Pancreas (tissue), 10 donors: ENCODE data around the gene POLR3E. TPM values are rescaled to one million over a fixed set of nuclear protein-coding genes. Genes with fewer than 3 reads are reported as not detected.

ENCODE experiments used
- ATAC-seq, 4 donors: fragments of 200-7000 bp; cut with Tn5 transposase; one replicate each; pipeline versions ENCODE4 v1.8.0 to v1.9.1; 2020; ENCODE audit warnings: mild to moderate bottlenecking in 4 of 4, moderate library complexity in 4 of 4
- DNase-seq, 6 donors: peaks; one replicate each; pipeline ENCODE4 v3.0.0-alpha.2; 2020
- FAIRE-seq: peaks from 2 replicates; lab custom pipeline; 2012; peaks lifted over from hg19 to GRCh38; lab: Jason Lieb, UNC
- H3K27ac ChIP-seq, 4 donors: fragments of 200-600 bp; sonication (generic); 1 replicate in 3 of 4; 2 replicates in 1 of 4; pipeline versions ENCODE4 v1.5.0 to v1.8.0; 2020
- H3K27me3 ChIP-seq, 4 donors: fragments of 200-600 bp; one replicate each; pipeline ENCODE4 v1.8.0; 2021
- H3K36me3 ChIP-seq, 3 donors: fragments of 200-600 bp; sonication (generic) in 1 of 3; one replicate each; pipeline versions ENCODE4 v1.5.0 to v1.8.0; 2020 to 2021
- H3K4me1 ChIP-seq, 3 donors: fragments of 200-600 bp; one replicate each; pipeline ENCODE4 v1.8.0; 2021
- H3K4me3 ChIP-seq, 4 donors: fragments of 200-600 bp; sonication (generic) in 2 of 4; one replicate each; pipeline versions ENCODE4 v1.5.0 to v1.8.0; 2020 to 2021
- H3K9me3 ChIP-seq, 4 donors: fragments of 200-600 bp; one replicate each; pipeline ENCODE4 v1.8.0; 2021
- CTCF ChIP-seq, 4 donors: fragments of 200-600 bp; sonication (generic) in 3 of 4; IDR thresholded peaks; one replicate each; pipeline versions ENCODE4 v1.5.0 to v1.8.0; 2021; ENCODE audit warnings: antibody characterized with exemption in 4 of 4
- WGBS, 2 donors: extraction: QIAGEN DNeasy Blood & Tissue Kit; methylation state at CpG; one replicate each; pipeline ENCODE4 v1.1.7; 2013; 5-methylcytosine and 5-hydroxymethylcytosine counted together
- intact Hi-C, 3 donors: fragments of 100-400 bp; cut with DNase I; formaldehyde crosslinking; loops; one replicate each; pipeline versions ENCODE4 v1.11.1 to v1.14.2; 2022
- polyA plus RNA-seq, 2 donors: library from polyadenylated mRNA; stranded (reverse); fragments of 200-250 nt; gene quantifications; one replicate each; pipeline ENCODE4 v1.2.3, GENCODE V29; 2013
- total RNA-seq, 6 donors: library from RNA; stranded (reverse); fragmentation: NEBNext Ultra II Directional in 4 of 6; extraction: Animal tissue kit (Norgen Biotek cat#: 25700) in 4 of 6; gene quantifications; one replicate each; pipeline versions ENCODE4 v1.2.1 to v1.2.4, GENCODE V29; 2021 to 2023
- donor health status: healthy with polysubstance abuse.
- donor health status: DM: no; HTN: no; CAD: no; lungs with moderate emphysema.
- donor health status: DM: no; HTN: no; CAD: no.
- donor health status: control.
- donor health status: control.
- donor health status: Bipolar disorder and iron deficiency.
- donor health status: DM: yes; HTN: yes; CAD: no.
- donor health status: DM: no; HTN: no; CAD: no.
- donor health status: DM: no; HTN: no; CAD: no.
- donor health status: DM: yes; HTN: yes; CAD: no.

Gene POLR3E
- total and polyA plus RNA-seq, 8 donors = 26.3 to 38.3 (median 30.5) TPM

DNA sequence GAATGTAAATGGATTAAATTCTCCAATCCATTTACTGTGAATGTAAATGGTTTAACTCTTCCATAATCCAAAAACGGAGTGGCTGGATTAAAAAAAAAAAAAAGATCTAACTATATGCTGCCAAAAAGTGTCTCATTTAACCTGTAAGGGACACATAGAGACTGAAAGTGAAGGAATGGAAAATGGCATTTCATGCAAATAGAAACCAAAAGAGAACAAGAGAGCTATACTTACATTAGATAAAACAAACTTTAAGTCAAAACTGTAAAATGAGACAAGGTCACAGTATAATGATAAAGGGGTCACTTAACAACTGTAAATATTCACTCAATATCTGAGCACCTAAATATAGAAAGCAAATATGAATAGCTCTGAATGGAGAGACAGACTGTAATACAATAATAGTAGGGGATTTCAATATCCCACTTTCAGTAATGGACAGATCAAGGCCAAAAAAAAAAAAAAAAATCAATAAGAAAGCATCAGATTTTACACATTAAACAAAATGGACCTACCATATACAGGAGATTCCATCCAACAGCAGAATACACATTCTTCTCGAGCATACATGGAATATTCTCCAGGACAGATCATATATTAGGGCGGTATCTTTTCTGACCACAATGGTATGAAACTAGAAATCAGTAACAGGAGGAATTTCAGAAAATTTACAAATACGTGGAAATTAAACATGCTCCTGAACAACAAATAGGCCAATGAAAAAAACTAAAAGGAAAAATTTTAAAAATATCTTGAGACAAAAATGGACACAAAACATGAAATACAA, 40.8 kb downstream of the POLR3E start:
- Histone ChIP-seq H3K27ac (no peak overlapping the region), H3K4me3 (no peak overlapping the region), H3K36me3 (peaks cover 0 to 18% (median 7%) of the 10 kb centered on the region in 3 donors), H3K4me1 (no peaks in the 10 kb centered on the region), H3K27me3 (no peaks in the 10 kb centered on the region), H3K9me3 (no peaks in the 10 kb centered on the region)
- ATAC-seq (no peak), FAIRE-seq (no peak), DNase-seq (no peak)
- no peak for TF ChIP-seq CTCF (IDR thresholded peaks at IDR 0.05)
- WGBS, 2 donors = 88 to 90% methylated on average over 4 of the region's 4 CpGs
- intact Hi-C loops = no loop called here

DNA sequence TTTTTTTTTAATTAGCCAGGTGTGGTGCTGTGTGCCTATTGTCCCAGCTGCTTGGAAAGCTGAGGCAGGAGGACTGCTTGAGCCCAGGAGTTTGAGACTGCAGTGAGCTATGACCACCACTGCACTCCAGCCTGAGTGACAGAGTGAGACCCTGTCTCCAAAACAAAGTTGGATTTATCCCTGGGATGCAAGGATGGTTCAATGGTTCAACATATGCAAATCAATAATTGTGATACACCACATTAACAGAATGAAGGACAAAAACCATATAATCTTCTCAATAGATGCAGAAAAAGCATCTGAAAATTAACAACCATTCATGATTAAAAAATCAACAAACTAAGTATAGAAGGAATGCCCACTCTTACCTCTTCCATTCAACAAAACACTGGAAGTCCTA, 43.7 kb downstream of the POLR3E start:
- DNase-seq (no peak), ATAC-seq (no peak), FAIRE-seq (no peak)
- no peak for TF ChIP-seq CTCF (IDR thresholded peaks at IDR 0.05)
- Histone ChIP-seq H3K4me3 (no peak overlapping the region), H3K4me1 (no peaks in the 10 kb centered on the region), H3K27ac (no peak overlapping the region), H3K27me3 (no peaks in the 10 kb centered on the region), H3K9me3 (no peaks in the 10 kb centered on the region), H3K36me3 (no peaks in the 10 kb centered on the region)
- intact Hi-C loops = no loop called here

DNA sequence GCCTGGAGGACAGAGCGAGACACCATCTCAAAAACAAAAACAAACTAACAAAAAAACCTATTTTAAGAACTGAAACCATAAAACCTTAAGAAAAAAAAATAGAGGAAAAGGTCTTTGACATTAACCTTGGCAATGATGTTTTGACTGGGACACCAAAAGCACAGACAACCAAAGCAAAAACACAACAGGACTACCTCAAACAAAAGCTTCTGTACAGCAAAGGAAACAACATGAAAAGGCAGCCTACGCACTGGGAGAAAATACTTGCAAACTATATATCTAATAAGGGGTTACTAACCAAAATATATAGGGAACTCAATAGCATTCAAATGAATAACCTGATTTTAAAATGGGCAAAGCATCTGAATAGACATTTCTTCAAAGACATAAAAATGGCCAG, 44.9 kb downstream of the POLR3E start:
- Histone ChIP-seq H3K36me3 (peaks cover 0 to 11% (median 0%) of the 10 kb centered on the region in 3 donors), H3K4me3 (no peak overlapping the region), H3K9me3 (no peaks in the 10 kb centered on the region), H3K27me3 (no peaks in the 10 kb centered on the region), H3K27ac (no peak overlapping the region), H3K4me1 (no peaks in the 10 kb centered on the region)
- no peak for TF ChIP-seq CTCF (IDR thresholded peaks at IDR 0.05)
- ATAC-seq (no peak), DNase-seq (no peak), FAIRE-seq (no peak)
- intact Hi-C loops = no loop called here
- 98% methylated on average over 2 of the region's 2 CpGs for WGBS, 2 donors

DNA sequence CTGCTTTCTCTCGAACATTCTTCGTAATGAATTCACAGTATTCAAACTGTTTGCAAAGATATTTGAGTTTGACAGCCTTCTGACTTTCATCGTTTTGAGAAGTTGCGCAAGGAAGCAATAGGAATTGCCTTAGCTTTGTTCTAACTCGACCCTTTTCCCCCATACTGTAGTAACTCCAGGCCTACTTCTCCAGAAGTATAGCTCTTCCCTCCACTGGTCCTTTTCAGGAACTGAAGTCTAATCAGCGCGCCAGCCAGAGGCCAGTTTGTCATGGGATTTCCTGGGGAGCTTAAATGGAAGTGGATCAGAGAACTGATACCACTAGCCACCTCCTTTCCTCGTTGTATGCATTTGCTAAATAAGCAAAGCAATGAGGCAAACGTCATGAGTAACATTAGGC, 49.3 kb downstream of the POLR3E start:
- Histone ChIP-seq H3K27me3 (no peaks in the 10 kb centered on the region), H3K9me3 (no peaks in the 10 kb centered on the region), H3K27ac (no peak overlapping the region), H3K4me3 (no peak overlapping the region), H3K4me1 (no peaks in the 10 kb centered on the region), H3K36me3 (peaks cover 0 to 36% (median 13%) of the 10 kb centered on the region in 3 donors)
- 72 to 76% methylated on average over 9 of the region's 9 CpGs for WGBS, 2 donors
- no peak for FAIRE-seq
- TF ChIP-seq CTCF (IDR thresholded peaks at IDR 0.05) = no peak
- peak in 2 of 4 donors; percentile 32 to 68 for ATAC-seq
- intact Hi-C loops = no loop called here
- DNase-seq = no peak

DNA sequence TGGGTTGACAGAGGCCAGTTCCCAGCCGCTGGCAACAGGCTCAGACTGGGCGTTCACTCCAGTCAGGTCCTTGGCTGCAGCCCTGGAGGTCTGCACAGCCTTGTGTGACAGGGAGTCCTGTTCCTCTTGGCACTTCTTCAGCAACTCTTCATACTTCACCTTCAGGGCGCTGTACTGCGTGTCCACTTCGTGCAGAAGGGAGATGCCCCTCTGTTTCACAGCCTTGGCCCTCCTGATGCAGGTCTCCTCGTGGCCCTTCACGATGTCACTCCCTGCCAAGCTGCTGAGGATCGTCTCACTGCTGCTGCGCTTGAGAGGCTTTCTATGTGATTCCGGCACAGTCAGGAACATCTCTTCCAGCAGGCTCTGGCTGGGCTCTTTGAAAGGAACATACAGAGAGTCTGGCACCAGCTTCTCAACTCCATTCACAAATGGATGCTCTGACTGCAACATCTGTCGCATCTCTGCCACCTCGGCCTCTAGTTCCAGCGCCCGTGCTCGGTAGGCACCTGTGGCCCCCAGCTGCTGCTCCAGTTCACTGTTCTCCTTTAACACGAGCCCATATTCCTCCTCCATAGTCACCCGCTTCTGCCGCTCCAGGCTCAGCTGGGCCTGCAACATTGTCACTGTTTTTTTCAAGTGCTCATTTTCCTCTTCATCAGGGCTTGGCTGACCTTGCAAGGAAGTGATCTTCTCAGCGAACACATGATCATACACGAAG, 50.1 kb downstream of the POLR3E start:
- Histone ChIP-seq H3K36me3 (peaks cover 0 to 36% (median 13%) of the 10 kb centered on the region in 3 donors), H3K27me3 (no peaks in the 10 kb centered on the region), H3K4me1 (no peaks in the 10 kb centered on the region), H3K9me3 (no peaks in the 10 kb centered on the region), H3K4me3 (no peak overlapping the region), H3K27ac (no peak overlapping the region)
- intact Hi-C loops = no loop called here
- FAIRE-seq (no peak), ATAC-seq (no peak), DNase-seq (no peak)
- TF ChIP-seq CTCF (IDR thresholded peaks at IDR 0.05) = no peak
- WGBS, 2 donors = 91 to 94% methylated on average over 20 of the region's 20 CpGs
